HepG2 (cell line): ENCODE results near the gene WNT3A. TPM values are rescaled to one million over a fixed set of nuclear protein-coding genes. Genes with fewer than 3 reads are reported as not detected.

Source experiments
- ATAC-seq: fragments of 200-7000 bp; cut with Tn5 transposase; 3 replicates; pipeline ENCODE4 v1.9.1; 2020; ENCODE audit warnings: mild to moderate bottlenecking, moderate library complexity
- BruUV-seq: library from RNA; stranded (reverse); fragments of 400-500 nt; replicated peaks from 2 replicates; lab custom pipeline; 2021; lab: Mats Ljungman, UMichigan
- CTCF ChIA-PET: fragments of 300-600 bp; formaldehyde crosslinking; extraction: SDS; loops from one replicate; lab custom pipeline; 2021; ENCODE audit warnings: low total read pairs, inconsistent platforms, low intra/inter-chr PET ratio; lab: Yijun Ruan, JAX
- POLR2A ChIA-PET: fragments of 350-600 bp; sonication (Branson Sonifier 250); formaldehyde crosslinking; loops from one replicate; lab custom pipeline; 2020; ENCODE audit warnings: antibody characterized with exemption, inconsistent platforms; lab: Yijun Ruan, JAX
- DNase-seq: peaks from one replicate; pipeline ENCODE4 v3.0.0-alpha.2; 2015; ENCODE audit warnings: low spot score
- FAIRE-seq: peaks from 3 replicates; lab custom pipeline; 2011; peaks lifted over from hg19 to GRCh38; lab: Jason Lieb, UNC
- H2AFZ ChIP-seq: one replicate; pipeline ENCODE4 v1.6.1; 2011; ENCODE audit warnings: low read length, inconsistent platforms
- H3K27ac ChIP-seq: fragments of 300-600 bp; 3 replicates; pipeline ENCODE4 v1.8.0; 2011; ENCODE audit warnings: mixed run types, mild to moderate bottlenecking, mixed read lengths, low read length, inconsistent platforms; ENCODE audit not compliant: insufficient read depth; ENCODE audit errors: extremely low read length
- H3K27me3 ChIP-seq, 2 experiments: fragments of 200-600 bp in 1 of 2; 2 replicates in 1 of 2; 3 replicates in 1 of 2; pipeline versions ENCODE4 v1.6.0 to v1.8.0; 2011; ENCODE audit warnings: low read length in 2 of 2, mild to moderate bottlenecking in 2 of 2, moderate library complexity in 2 of 2, inconsistent platforms in 1 of 2; ENCODE audit not compliant: insufficient read depth in 2 of 2, control insufficient read depth in 1 of 2
- H3K36me3 ChIP-seq, 2 experiments: fragments of 200-600 bp in 1 of 2; replicated peaks in 1 of 2; 2 replicates in 1 of 2; 3 replicates in 1 of 2; pipeline versions ENCODE4 v1.5.1 to v1.8.0; 2011; ENCODE audit warnings: low read length in 2 of 2, inconsistent platforms in 1 of 2; ENCODE audit not compliant: insufficient read depth in 2 of 2, control insufficient read depth in 1 of 2
- H3K4me1 ChIP-seq: 2 replicates; pipeline ENCODE4 v1.5.1; 2012; ENCODE audit warnings: low read length, inconsistent platforms; ENCODE audit not compliant: insufficient read depth
- H3K4me2 ChIP-seq: 2 replicates; pipeline ENCODE4 v1.6.0; 2011; ENCODE audit warnings: low read depth, low read length, inconsistent platforms
- H3K4me3 ChIP-seq, 3 experiments: fragments of 200-600 bp in 1 of 3; sonication (generic), shearing (Covaris generic) in 1 of 3; replicated peaks in 1 of 3; 2 replicates each; pipeline ENCODE4 v1.5.1; 2011 to 2016; ENCODE audit warnings: low read length in 3 of 3, inconsistent platforms in 2 of 3, low read depth in 2 of 3, mild to moderate bottlenecking in 2 of 3, control low read depth in 1 of 3, mixed read lengths in 1 of 3; ENCODE audit not compliant: insufficient read depth in 1 of 3
- H3K79me2 ChIP-seq: one replicate; pipeline ENCODE4 v1.6.1; 2011; ENCODE audit warnings: low read length, inconsistent platforms; ENCODE audit not compliant: insufficient read depth
- H3K9ac ChIP-seq: 2 replicates; pipeline ENCODE4 v1.6.0; 2011; ENCODE audit warnings: mild to moderate bottlenecking, low read depth, low read length, inconsistent platforms; ENCODE audit not compliant: insufficient read depth
- H3K9me3 ChIP-seq: 2 replicates; pipeline ENCODE4 v1.5.1; 2012; ENCODE audit warnings: mild to moderate bottlenecking, low read length
- H4K20me1 ChIP-seq: 2 replicates; pipeline ENCODE4 v1.6.0; 2011; ENCODE audit warnings: inconsistent platforms, mild to moderate bottlenecking, low read length, moderate library complexity; ENCODE audit not compliant: insufficient read depth
- ZBTB42 ChIP-seq: sonication (generic); formaldehyde crosslinking; IDR thresholded peaks from 2 replicates; pipeline ENCODE4 v1.5.0; 2020; ENCODE audit warnings: mild to moderate bottlenecking, missing genetic modification reagents
- ZNF772 ChIP-seq: sonication (generic); formaldehyde crosslinking; IDR thresholded peaks from 2 replicates; pipeline ENCODE4 v1.5.0; 2020; ENCODE audit warnings: mild to moderate bottlenecking, missing genetic modification reagents
- WGBS: methylation state at CpG from one replicate; pipeline ENCODE4 v1.1.6; 2017; ENCODE audit warnings: low lambda C conversion rate; 5-methylcytosine and 5-hydroxymethylcytosine counted together
- in situ Hi-C: cut with HindIII; loops from 2 replicates; pipeline ENCODE4 v1.10.0; 2017; ENCODE audit warnings: low pct_unique_long_range_greater_than_20kb; ENCODE audit not compliant: extremely low pct_ligation_motif_present
- intact Hi-C: fragments of 100-400 bp; cut with micrococcal nuclease; formaldehyde crosslinking; loops from one replicate; pipeline ENCODE4 v1.10.0; 2022; ENCODE audit not compliant: unreplicated experiment
- polyA plus RNA-seq, 8 experiments: library from polyadenylated mRNA; depleted of rRNA in 3 of 8; stranded (reverse) in 7 of 8; unstranded in 1 of 8; fragments of >200 nt; fragmentation: Illumina TruSeq in 4 of 8; extraction: Trizol in 4 of 8; gene quantifications; 2 replicates each; pipeline versions ENCODE4 v1.2.1 to v1.2.3, GENCODE V29; 2011 to 2016; ENCODE audit warnings: low read depth in 4 of 8, missing spikeins in 1 of 8, mixed read lengths in 1 of 8; ENCODE audit not compliant: insufficient read depth in 1 of 8
- total RNA-seq, 5 experiments: library from RNA; depleted of rRNA; stranded (reverse); fragments of >200 nt; fragmentation: Illumina TruSeq; extraction: Trizol; gene quantifications; 2 replicates each; pipeline ENCODE4 v1.2.3, GENCODE V29; 2016; ENCODE audit warnings: low read depth in 1 of 5
- TF ChIP-seq, protein P1 (sequence below): sonication (generic); formaldehyde crosslinking; IDR thresholded peaks from 2 replicates; pipeline ENCODE4 v1.5.0; 2020; ENCODE audit warnings: mild to moderate bottlenecking, low read depth, missing genetic modification reagents, borderline replicate concordance
- TF ChIP-seq, protein P2 (sequence below): sonication (generic); formaldehyde crosslinking; IDR thresholded peaks from 2 replicates; pipeline ENCODE4 v1.5.0; 2020; ENCODE audit warnings: mild to moderate bottlenecking, missing genetic modification reagents

Gene WNT3A
- total and polyA plus RNA-seq, 2 of the 13 experiments (the other 11 are each of a cell fraction or from before 2014, with no cell fraction given), result not detected

DNA sequence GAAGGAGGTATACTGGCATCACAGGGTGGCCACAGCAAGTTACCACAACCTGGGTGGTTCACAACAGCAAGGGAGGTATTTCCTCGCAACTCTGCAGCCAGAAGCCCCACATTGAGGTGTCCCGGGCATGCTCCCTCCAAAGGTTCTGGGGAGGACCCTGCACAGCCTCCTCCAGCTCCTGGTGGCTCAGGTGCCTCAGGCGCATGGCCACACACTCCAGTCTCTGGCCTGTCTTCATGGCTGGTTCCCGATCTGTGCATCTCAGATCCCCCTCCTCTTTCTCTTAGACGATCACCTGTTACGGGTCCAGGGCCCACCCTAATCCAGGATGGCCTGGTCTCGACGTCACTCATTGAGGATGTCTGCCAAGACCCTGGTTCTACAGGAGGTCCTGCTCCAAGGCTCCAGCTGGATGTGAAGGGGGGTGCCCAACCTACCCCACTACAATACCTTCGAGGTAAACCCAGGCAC, 69.0 kb downstream of the WNT3A start (continued):
- TF ChIP-seq, protein P1, sequence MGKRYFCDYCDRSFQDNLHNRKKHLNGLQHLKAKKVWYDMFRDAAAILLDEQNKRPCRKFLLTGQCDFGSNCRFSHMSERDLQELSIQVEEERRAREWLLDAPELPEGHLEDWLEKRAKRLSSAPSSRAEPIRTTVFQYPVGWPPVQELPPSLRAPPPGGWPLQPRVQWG (CRISPR knock-in tag), result no peak
- TF ChIP-seq, all 625 proteins: peak for 0

DNA sequence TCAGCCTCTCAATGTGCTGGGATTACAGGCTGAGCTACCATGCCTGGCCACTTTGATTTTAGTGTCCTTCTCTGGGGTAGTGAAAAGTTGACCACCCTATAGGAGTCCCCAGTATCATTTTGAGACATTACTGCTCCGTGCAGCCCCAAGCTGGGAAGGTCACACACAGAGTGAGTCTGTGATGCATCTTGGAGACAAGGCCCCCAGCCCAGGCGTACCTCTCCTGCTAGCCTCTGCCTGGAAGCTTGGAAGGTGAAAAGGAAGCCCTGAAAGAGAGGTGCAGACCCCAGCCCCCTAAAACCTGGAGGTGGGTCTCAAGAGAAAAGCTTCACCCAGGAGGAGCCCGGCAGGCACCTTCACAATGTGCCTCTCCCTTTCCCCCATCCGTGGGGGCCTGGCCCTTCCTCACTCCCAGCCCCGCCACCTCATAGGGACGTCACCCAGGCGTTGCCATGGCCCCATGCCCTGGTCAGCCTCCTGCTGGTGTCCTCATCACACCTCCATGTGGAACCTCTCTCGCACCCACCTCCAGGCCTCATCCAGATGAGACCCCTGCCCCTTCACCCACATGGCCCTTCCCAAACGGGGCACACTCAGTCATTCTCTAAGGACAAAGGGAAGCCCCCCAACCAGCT, 70.1 kb downstream of the WNT3A start:
- ChIA-PET CTCF (no interaction called here), POLR2A (no interaction called here)
- FAIRE-seq (no peak), ATAC-seq (no peak), DNase-seq (no peak)
- TF ChIP-seq ZBTB42 (CRISPR knock-in tag) (no peak), ZNF772 (CRISPR knock-in tag) (no peak)
- TF ChIP-seq, protein P2, sequence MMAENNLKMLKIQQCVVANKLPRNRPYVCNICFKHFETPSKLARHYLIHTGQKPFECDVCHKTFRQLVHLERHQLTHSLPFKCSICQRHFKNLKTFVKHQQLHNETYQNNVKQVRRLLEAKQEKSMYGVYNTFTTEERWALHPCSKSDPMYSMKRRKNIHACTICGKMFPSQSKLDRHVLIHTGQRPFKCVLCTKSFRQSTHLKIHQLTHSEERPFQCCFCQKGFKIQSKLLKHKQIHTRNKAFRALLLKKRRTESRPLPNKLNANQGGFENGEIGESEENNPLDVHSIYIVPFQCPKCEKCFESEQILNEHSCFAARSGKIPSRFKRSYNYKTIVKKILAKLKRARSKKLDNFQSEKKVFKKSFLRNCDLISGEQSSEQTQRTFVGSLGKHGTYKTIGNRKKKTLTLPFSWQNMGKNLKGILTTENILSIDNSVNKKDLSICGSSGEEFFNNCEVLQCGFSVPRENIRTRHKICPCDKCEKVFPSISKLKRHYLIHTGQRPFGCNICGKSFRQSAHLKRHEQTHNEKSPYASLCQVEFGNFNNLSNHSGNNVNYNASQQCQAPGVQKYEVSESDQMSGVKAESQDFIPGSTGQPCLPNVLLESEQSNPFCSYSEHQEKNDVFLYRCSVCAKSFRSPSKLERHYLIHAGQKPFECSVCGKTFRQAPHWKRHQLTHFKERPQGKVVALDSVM (CRISPR knock-in tag), result peak; percentile 25; the same call in 1 of the 2 replicates
- Histone ChIP-seq H3K27ac (no peak overlapping the region), H3K4me1 (peaks cover 7% of the 10 kb centered on the region), H2AFZ (no peak overlapping the region), H4K20me1 (no peaks in the 10 kb centered on the region; the same call in 1 of the 2 replicates), H3K79me2 (peaks cover 7% of the 10 kb centered on the region), H3K4me3 (no peak overlapping the region), H3K36me3 (no peaks in the 10 kb centered on the region), H3K9me3 (no peaks in the 10 kb centered on the region), H3K27me3 (peaks cover 9 to 23% of the 10 kb centered on the region in 2 experiments; a peak in 3 of 5 replicates), H3K4me2 (no peak overlapping the region), H3K9ac (no peak overlapping the region)
- WGBS, result 17% methylated on average over 3 of the region's 9 CpGs
- in situ Hi-C loops, result loop anchor here (5.0 kb wide), 1 partner anchor 75 kb away; no protein-coding TSS in a partner anchor
- intact Hi-C loops, result no loop called here
- no TSS peak for BruUV-seq
